HG02840 (cell line): ENCODE results near the gene RPS6KB2.
"Not testable (repeated sequence)": the region's sequence is repeated elsewhere in the genome, so short reads cannot be mapped to it uniquely, and the experiment has no call there.

Experiments used
- ATAC-seq: cut with Tn5 transposase; IDR thresholded peaks from one replicate; pipeline ENCODE4 v1.9.1; 2021; ENCODE audit warnings: mild to moderate bottlenecking, moderate library complexity, moderate number of reproducible peaks; ENCODE audit not compliant: unreplicated experiment, low FRiP score

RPS6KB2 gene

DNA sequence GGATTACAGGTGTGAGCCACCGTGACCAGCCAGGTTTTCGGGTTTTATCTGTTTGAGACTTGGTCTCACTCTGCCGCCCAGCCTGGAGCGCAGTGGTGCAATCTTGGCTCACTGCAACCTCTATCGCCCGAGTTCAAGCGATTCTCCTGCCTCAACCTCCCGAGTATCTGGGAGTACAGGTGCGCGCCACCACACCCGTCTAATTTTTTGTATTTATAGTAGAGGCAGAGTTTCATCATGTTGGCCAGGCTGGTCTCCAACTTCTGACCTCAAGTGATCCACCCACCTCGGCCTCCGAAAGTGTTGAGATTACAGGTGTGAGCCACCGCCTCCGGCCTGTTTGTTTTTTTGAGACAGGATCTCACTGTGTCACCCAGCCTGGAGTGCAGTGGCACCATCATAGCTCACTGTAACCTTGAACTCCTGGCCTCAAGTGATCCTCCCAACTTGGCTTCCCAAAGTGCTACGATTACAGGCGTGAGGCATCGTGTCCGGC, 882 bp upstream of the RPS6KB2 start:
- ATAC-seq, result not testable (repeated sequence)

DNA sequence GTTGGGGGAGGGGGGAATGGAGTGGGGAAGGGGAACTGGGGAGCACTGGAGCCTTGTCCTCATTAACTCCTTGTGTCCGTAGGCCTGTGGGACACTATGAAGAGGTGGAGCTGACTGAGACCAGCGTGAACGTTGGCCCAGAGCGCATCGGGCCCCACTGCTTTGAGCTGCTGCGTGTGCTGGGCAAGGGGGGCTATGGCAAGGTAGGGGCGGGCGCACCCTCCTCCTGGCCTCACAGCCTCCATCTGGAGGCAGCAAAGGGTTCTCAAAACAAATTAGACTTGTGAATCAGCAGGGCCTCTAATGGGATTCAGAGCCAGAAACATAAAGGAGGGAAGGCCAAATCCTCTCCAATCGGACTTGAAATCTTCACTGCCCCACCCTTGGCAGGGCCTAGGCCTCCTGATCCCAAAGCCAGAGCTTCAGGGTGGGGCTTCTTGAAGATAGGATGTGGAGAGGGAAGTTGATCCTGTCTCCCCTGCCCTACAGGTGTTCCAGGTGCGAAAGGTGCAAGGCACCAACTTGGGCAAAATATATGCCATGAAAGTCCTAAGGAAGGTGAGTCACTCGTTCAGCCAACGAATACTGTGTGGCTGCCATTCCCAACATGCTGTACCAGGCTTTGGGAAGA, 859 bp downstream of the RPS6KB2 start:
- ATAC-seq, result no peak

DNA sequence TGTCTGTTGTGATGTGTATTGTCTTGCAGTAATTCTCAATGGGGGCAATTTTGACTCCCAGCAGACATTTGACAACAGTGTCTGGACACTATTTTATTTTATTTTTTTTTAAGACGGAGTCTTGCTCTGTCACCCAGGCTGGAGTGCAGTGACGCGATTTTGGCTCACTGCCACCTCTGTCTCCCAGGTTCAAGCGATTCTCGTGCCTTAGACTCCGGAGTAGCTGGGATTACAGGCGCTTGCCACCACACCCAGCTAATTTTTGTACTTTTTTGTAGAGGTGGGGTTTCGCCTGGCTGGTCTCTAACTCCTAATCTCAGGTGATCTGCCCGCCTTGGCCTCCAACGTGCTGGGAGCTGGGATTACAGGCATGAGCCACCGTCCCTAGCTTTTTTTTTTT, 1.4 kb downstream of the RPS6KB2 start:
- no peak for ATAC-seq

DNA sequence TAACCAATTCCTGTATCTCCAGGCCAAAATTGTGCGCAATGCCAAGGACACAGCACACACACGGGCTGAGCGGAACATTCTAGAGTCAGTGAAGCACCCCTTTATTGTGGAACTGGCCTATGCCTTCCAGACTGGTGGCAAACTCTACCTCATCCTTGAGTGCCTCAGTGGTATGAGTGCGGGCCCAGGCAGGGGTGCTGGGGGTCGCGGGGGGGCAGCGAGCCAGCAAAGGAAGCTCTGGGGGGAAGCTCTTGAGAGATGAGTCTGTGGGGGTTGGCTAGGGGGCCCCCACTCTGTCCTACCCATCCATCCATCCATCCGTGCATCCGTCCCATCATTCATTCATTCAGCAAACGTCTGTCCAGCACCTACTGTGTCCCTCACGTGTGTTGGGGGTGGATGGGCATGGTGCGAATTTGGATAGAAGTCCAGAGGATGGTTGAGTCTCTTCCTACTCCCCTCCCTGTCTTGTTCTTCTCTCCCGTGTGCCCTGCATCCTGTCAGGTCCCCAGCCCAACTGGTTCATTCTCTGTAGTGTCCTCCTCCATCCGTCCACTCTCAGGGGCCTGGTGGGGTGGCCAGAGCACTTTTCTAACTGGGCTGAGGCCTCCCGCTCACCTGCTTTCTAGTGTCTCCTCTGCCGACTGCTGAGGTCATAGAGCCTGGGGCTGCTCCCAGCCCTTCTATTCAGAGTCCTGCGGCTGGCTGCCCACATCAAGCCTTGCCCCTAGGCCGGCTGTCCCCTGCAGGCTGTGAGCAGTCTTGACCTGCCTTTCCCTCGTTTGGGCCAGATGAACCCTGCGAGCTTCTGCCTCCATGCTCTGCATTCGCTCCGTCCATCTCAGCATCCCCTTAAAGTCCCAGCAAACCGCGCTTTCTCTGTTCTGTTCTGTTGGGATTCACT, 3.3 kb downstream of the RPS6KB2 start:
- ATAC-seq, result no peak

DNA sequence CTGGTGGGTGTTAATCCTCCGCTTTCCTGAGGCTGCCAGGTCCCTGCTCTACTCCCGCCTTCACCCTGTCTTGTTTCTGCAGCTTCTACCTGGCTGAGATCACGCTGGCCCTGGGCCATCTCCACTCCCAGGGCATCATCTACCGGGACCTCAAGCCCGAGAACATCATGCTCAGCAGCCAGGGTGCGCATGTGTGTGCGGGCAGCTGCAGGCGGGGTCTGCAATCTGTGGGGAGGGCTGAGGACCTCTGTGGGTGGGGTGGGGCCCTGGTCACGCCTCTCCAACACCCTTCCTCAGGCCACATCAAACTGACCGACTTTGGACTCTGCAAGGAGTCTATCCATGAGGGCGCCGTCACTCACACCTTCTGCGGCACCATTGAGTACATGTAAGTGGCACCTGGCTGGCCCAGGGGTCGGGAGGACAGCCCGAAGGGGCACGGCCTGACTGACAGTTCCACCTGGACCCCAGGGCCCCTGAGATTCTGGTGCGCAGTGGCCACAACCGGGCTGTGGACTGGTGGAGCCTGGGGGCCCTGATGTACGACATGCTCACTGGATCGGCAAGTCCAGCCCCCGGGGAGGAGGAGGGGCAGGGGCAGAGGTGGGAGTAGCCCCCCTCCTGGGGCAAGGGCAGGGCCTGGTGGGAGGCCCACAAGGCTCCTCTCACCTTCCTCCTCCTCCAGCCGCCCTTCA, 4.5 kb downstream of the RPS6KB2 start:
- ATAC-seq, result no peak

DNA sequence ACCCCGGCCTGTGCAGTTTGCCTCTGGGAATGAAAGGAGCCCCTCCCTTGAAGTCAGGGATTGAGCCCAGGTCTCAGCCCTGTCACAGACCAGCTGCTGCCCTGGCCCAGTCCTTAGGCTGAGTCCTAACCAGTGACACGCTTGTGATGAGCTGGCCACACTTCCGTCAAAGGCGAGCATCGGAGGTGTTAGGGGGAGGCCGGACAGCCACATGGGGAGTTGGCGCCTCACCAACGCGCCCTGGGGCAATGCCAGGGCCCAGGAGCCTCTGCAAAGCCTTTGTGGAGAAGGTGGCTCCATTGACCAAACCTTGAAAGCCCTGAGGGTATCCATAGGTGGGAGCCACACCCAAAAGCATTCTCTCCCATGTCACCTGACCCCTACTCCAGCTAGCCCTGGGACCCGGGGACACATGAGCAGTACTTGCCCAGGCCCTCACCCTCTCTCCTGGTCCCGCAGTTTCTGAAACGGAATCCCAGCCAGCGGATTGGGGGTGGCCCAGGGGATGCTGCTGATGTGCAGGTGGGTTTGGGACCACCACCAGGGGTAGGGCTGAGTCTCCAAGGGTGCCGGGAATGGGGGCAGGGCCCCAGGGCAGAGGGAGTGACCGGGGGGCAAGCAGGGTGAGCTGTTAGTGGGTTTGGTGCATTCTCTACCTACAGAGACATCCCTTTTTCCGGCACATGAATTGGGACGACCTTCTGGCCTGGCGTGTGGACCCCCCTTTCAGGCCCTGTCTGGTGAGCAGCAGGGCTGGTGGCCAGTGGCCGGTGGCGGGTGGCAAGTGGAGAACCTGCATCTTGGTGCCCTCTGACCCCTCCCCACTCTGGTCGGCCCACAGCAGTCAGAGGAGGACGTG, 5.5 kb downstream of the RPS6KB2 start:
- ATAC-seq, result no peak

DNA sequence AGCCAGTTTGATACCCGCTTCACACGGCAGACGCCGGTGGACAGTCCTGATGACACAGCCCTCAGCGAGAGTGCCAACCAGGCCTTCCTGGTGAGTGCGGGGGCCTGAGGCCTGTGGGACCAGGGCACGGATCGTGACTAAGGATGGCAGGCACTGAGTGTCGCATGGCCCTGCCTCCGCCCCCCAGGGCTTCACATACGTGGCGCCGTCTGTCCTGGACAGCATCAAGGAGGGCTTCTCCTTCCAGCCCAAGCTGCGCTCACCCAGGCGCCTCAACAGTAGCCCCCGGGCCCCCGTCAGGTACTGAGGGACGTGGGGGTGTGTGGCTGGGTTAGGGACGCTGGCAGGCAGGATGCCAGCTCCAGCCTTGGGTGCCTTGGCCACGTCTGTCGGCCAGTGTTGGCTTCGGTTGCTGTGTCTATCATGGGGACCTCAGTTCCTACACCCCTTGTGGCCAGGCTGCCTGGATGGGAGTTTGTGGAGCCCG, 6.1 kb downstream of the RPS6KB2 start:
- no peak for ATAC-seq

DNA sequence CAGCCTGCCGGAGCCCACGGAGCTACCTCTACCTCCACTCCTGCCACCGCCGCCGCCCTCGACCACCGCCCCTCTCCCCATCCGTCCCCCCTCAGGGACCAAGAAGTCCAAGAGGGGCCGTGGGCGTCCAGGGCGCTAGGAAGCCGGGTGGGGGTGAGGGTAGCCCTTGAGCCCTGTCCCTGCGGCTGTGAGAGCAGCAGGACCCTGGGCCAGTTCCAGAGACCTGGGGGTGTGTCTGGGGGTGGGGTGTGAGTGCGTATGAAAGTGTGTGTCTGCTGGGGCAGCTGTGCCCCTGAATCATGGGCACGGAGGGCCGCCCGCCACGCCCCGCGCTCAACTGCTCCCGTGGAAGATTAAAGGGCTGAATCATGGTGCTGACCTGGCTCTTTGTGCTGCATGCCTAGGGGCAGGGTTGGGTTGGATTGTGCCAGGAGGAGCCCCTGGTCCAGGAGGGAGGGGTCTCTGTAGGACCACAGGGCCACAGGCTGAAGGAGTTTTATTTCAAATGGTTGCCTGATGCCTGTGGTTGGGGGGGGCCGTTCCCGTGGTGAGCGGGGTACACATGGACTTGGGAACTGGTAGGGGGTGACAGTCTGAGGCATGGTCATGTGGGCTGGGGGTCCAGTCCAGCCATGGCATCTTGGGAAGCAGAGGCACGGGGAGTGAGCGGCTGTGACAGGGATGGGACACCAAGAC, 6.9 kb downstream of the RPS6KB2 start:
- no peak for ATAC-seq

DNA sequence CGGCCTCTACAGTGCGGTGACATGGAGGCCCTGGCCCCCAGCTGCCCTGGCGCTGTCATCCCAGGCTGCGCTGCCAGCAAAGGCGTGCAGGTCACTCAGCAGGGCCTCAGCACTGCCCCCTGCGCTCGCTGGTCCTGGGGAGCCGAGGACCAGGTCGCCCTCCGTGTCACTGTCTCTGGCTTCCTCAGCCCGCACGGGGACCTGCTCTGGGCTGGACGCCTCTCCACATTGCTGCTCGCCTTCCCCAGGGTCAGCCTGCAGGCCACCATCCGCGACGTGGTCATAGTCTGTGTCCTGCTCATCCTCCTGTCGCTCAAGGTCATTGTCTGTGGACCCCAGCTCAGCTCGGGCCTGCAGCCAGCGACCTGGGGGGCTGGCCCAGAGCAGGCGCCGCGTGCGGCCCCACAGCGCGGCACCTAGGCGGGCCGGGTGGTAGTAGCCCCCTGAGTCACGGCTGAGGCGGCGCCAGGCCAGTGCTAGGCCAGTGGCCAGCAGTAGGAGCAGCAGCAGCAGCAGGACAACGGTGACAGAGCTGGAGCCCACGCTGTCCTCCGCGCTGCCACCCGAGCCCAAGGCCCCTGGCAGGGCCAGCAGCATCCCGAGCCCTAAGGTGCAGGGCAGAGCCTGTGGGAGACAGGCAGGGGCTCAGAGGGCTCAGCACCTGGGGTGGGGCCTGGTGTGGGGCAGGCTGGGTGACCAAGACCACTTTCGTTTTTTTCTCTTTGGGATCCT, 7.6 kb downstream of the RPS6KB2 start:
- no peak for ATAC-seq

DNA sequence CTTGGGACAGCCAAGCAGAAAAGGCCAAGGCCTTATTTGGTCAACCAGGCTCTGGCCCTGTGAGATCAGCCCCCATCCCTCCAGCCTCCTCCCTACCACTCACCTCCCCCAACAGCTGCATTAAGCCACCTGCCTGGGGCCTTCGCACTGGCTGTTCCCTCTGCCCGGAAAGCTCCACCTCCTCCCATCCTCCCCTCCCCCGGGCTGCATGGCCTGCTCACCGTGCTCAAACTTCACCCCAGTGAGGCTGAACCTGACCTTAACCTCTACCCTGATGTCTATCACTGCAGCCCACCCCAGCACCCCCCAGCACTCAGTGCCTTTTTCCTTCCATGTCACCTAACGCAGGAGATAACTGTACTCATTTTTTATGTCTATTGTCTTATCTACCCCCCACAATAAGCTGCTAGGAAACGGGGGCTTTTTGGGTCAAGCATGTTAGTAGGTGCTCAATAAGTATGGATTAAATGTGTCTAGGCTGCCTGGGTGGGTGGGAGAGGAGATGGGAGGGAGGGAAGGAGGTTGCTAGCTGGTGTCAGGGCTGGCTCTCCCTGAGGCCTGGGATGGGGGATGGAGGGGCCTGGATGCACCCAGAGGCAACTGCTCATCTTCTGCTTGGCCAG, 8.3 kb downstream of the RPS6KB2 start:
- no peak for ATAC-seq

DNA sequence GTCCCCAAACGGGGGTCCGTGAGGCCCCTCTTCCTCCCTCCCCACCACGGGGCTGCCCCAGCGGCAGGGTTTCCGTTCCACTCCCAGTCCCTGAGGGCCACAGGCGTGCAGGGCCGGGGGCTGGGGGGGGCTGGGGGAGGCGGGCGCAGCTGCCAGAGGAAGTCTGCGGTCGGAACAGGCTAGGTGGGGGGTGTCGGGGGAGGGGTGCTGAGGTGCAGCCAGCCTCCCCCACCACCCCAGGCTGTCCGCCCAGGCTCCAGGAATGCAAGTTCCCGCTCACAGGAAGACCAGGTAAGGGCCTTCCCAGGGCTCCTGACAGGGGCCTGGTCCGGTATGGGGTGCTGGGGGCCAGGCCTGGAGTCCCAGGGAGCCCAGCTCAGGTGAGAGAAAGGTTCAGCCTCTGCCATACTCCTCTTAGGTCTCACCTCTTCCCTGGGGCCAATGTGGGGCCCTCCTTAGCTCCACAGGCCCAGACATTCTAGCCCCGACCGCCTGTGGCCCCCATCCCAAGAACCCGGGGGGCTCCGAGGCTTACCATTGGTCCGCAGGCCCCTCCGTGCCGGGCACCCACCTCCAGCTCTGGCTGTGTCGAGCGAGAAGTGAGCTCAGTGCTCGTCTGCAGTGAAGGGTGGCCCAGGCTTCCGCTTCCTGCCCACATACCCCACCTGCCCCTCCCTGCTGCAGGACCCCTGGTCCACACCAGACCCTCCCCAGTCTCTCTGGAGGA, 9.0 kb downstream of the RPS6KB2 start, which contains the start of gene PTPRCAP:
PTPRCAP (minus strand) TSS at position 601 of the 727 bp plus-strand sequence; CDS start at position 538, 63 bp downstream.
- no peak for ATAC-seq

DNA sequence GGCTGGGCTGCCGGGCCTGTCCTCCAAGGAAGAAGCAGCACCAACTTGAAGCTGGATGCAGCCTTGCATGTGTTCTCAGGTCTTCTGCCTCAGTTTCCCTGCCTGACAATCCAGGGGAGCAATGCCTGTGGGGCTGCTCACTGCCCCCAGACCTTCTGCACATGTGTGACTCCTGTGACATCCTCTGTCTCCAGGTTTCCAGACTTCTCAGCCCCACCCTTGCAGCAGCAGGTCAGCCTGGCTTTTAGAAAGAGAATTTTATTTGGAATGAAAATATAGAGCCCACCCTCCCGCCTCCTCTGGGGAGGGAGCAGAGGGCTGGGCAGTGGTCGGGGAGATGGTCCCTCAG, 9.5 kb downstream of the RPS6KB2 start:
- ATAC-seq, result no peak

DNA sequence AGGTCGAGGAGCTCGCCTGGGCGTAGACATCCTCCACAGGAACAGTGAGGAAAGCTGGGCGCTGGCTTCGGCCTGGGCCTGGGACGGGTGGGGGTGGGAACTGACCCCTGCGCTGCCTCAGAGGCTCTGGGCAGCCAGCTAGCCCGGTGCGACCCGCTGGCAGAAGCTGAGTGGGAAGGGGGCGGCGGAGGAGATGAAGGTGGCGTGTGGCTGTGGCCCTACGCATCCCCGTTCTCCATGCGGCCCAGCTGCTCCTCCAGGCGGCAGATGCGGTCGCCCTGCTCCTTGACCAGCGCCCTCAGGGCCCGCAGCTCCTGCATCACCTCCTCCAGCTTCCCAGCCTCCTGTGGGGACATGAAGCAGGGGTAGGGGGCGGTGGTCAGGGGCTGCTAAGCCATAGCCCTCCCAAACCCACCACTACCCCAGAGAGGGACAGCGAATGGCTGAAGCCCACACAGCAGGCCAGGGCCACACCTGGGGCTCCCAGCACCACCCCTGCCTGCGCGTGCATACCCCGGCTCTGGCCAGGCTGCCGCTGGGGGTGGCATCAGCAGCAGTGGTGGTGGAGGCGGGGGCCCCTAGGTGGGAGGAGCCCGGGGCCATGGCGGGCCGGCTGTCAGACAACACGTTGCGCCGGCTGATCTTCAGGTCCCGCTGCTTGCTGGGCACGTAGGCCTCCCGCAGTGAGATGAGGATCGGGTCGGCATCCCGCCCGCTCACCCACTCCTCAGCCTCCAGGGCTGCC, 10.0 kb downstream of the RPS6KB2 start:
- ATAC-seq, result no peak

DNA sequence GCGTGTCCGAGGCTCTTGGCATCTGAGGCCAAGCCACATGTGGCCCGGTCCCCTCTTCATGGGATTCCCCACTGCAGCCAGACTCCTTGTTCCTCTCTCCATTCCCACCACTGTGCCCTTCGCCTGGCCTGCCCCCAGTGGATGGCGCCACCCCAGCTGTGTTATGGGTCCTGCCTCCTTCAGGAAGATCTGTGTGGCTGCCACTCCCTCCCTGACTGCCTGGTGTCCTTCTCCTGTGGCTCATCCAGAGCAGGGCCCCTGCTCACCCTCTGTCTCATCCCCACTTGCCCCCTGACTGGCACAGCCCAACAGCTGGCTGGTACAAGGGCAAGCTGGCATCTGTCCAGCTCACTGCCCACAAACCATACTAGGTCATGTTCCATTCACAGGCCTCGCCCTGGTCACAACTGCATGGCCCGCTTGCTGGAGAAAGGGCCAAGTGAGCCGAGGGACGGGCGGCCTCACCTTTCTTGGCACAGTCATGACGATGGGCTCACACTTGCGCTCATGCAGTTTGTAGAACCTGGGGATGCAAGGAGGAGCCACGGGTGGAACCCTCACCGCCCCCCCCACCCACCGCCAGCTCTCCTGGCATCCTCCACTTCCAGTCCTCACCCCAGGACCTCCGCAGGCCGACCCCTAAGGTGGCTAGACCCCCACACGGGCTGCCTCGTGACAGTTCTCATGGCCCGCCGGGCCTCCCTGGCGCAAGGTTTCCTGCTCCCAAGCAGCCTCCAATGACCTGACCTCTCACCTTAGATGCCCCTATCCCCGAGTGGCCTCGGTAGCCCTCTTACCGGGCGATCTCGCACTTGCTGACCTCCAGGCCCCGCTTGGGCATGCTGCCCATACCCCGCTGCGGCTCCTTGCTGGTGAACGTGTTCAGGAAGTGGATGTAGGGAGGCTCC, 11.3 kb downstream of the RPS6KB2 start:
- ATAC-seq, result no peak

DNA sequence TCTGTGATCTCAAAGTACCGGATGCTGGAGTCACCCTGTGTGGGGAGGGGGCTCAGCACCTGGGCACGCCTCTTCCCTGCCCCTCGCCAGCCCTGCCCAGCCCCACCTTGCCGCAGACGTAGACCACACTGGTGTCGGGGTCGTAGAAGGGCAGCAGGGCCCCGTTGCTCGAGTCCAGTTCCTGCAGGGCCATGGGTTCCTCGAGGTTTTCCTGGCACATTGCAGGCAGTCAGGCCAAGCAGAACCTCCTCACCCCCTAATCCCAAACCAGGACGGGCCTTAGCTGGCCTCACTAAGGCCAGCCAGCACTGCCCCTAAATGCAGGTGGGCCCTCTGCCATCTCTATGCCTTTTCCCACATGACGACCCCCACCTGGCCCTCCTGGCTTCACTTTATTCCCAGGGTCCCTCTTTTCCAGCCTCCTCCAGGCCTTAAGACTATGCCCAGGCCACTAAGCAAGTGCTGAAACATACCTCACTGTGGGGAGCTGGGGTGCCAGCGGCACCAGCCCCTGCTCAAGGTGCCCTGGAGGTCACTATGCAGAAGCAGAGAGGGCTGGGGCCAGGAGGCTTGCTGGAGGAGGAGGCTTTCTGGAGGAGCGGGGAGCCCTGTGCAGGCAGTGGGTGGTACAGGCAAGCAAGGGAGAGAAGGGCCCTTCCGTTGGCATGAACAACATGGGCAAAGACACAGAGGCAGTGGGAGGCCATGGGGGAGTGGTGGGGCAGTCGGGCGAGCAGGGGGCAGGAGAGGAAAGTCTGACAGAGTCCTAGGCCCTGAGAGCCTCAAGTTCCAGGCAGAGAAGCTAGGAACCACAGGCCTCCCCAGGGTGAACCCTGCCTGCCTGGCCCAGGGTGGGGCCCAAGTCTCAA, 12.2 kb downstream of the RPS6KB2 start:
- ATAC-seq, result no peak
